Measurements from ENCODE around the gene ILRUN. TPM values are rescaled to one million over a fixed set of nuclear protein-coding genes. Genes with fewer than 3 reads are reported as not detected.

The ILRUN gene
- total and polyA plus RNA-seq, 9 of the 15 experiments (the other 6 are each of a cell fraction or from before 2014, with no cell fraction given) = 24.9 to 78.9 (median 53.4) TPM

DNA sequence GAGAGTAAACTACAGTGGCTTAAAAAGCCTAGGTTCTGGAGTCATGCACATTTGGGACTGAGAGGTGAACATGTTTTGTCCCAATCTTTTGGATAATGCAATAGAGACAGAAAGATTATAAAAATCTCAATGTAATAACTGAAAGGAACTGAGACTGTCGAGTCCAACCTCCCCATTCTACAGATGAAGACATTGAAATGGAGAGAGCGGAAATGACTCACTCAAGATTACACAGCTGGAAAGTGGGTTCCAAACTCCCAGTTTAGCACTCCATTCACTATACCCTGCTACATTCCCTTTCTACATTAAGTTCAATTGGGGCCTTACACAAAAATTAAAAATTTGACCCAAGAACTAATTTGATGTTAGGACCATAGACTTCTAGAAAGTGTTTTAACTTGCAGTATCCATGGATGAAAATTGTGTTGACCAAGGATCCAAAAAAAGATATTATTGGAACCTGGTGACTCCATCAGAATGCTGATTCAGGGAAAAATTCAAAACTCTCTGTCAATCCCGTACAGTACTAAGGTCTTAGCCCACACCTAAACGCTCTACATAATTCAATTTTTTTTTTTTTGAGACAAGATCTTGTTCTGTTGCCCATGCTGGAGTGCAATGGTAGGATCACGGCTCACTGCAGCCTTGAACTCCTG, 1.5 kb upstream of the ILRUN start (continued):
- TF ChIP-seq POLR3G (IDR thresholded peaks at IDR 0.05; ENCODE audit: extremely low read depth, insufficient read length, insufficient replicate concordance) (no peak), HDAC2 (IDR thresholded peaks at IDR 0.05) (peak; percentile 37; the same call in 1 of the 2 replicates), ZBTB17 (CRISPR knock-in tag; IDR thresholded peaks at IDR 0.05) (no peak), GTF2A2 (tag; IDR thresholded peaks at IDR 0.05) (no peak), MTA3 (IDR thresholded peaks at IDR 0.05; ENCODE audit: borderline replicate concordance) (no peak), CSDE1 (IDR thresholded peaks at IDR 0.05) (no peak), ADNP (tag; IDR thresholded peaks at IDR 0.05) (peak; percentile 78), MEF2A (IDR thresholded peaks at IDR 0.05; ENCODE audit: control insufficient read depth, low read depth, low read length) (0 out of 2 replicates have a peak, but pooled peaks have one; percentile 5)
- TF ChIP-seq, protein P1, sequence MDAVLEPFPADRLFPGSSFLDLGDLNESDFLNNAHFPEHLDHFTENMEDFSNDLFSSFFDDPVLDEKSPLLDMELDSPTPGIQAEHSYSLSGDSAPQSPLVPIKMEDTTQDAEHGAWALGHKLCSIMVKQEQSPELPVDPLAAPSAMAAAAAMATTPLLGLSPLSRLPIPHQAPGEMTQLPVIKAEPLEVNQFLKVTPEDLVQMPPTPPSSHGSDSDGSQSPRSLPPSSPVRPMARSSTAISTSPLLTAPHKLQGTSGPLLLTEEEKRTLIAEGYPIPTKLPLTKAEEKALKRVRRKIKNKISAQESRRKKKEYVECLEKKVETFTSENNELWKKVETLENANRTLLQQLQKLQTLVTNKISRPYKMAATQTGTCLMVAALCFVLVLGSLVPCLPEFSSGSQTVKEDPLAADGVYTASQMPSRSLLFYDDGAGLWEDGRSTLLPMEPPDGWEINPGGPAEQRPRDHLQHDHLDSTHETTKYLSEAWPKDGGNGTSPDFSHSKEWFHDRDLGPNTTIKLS (IDR thresholded peaks at IDR 0.05; ENCODE audit: borderline replicate concordance, low read depth) = no peak
- TF ChIP-seq, protein P2, sequence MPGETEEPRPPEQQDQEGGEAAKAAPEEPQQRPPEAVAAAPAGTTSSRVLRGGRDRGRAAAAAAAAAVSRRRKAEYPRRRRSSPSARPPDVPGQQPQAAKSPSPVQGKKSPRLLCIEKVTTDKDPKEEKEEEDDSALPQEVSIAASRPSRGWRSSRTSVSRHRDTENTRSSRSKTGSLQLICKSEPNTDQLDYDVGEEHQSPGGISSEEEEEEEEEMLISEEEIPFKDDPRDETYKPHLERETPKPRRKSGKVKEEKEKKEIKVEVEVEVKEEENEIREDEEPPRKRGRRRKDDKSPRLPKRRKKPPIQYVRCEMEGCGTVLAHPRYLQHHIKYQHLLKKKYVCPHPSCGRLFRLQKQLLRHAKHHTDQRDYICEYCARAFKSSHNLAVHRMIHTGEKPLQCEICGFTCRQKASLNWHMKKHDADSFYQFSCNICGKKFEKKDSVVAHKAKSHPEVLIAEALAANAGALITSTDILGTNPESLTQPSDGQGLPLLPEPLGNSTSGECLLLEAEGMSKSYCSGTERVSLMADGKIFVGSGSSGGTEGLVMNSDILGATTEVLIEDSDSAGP (CRISPR knock-in tag; IDR thresholded peaks at IDR 0.05) = no peak
- TF ChIP-seq, protein P3, sequence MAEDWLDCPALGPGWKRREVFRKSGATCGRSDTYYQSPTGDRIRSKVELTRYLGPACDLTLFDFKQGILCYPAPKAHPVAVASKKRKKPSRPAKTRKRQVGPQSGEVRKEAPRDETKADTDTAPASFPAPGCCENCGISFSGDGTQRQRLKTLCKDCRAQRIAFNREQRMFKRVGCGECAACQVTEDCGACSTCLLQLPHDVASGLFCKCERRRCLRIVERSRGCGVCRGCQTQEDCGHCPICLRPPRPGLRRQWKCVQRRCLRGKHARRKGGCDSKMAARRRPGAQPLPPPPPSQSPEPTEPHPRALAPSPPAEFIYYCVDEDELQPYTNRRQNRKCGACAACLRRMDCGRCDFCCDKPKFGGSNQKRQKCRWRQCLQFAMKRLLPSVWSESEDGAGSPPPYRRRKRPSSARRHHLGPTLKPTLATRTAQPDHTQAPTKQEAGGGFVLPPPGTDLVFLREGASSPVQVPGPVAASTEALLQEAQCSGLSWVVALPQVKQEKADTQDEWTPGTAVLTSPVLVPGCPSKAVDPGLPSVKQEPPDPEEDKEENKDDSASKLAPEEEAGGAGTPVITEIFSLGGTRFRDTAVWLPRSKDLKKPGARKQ (CRISPR knock-in tag; IDR thresholded peaks at IDR 0.05) = no peak
- TF ChIP-seq, protein P4, sequence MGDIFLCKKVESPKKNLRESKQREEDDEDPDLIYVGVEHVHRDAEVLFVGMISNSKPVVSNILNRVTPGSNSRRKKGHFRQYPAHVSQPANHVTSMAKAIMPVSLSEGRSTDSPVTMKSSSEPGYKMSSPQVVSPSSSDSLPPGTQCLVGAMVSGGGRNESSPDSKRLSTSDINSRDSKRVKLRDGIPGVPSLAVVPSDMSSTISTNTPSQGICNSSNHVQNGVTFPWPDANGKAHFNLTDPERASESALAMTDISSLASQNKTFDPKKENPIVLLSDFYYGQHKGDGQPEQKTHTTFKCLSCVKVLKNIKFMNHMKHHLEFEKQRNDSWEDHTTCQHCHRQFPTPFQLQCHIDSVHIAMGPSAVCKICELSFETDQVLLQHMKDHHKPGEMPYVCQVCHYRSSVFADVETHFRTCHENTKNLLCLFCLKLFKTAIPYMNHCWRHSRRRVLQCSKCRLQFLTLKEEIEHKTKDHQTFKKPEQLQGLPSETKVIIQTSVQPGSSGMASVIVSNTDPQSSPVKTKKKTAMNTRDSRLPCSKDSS (IDR thresholded peaks at IDR 0.05; ENCODE audit: low read depth, partially characterized antibody) = no peak
- TF ChIP-seq, protein P5, sequence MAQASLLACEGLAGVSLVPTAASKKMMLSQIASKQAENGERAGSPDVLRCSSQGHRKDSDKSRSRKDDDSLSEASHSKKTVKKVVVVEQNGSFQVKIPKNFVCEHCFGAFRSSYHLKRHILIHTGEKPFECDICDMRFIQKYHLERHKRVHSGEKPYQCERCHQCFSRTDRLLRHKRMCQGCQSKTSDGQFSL (CRISPR knock-in tag; IDR thresholded peaks at IDR 0.05) = no peak
- TF ChIP-seq, protein P5 (tag; IDR thresholded peaks at IDR 0.05) = no peak
- TF ChIP-seq, protein P6, sequence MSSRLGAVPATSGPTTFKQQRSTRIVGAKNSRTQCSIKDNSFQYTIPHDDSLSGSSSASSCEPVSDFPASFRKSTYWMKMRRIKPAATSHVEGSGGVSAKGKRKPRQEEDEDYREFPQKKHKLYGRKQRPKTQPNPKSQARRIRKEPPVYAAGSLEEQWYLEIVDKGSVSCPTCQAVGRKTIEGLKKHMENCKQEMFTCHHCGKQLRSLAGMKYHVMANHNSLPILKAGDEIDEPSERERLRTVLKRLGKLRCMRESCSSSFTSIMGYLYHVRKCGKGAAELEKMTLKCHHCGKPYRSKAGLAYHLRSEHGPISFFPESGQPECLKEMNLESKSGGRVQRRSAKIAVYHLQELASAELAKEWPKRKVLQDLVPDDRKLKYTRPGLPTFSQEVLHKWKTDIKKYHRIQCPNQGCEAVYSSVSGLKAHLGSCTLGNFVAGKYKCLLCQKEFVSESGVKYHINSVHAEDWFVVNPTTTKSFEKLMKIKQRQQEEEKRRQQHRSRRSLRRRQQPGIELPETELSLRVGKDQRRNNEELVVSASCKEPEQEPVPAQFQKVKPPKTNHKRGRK (tag; IDR thresholded peaks at IDR 0.05) = no peak
- TF ChIP-seq, protein P7, sequence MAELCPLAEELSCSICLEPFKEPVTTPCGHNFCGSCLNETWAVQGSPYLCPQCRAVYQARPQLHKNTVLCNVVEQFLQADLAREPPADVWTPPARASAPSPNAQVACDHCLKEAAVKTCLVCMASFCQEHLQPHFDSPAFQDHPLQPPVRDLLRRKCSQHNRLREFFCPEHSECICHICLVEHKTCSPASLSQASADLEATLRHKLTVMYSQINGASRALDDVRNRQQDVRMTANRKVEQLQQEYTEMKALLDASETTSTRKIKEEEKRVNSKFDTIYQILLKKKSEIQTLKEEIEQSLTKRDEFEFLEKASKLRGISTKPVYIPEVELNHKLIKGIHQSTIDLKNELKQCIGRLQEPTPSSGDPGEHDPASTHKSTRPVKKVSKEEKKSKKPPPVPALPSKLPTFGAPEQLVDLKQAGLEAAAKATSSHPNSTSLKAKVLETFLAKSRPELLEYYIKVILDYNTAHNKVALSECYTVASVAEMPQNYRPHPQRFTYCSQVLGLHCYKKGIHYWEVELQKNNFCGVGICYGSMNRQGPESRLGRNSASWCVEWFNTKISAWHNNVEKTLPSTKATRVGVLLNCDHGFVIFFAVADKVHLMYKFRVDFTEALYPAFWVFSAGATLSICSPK (IDR thresholded peaks at IDR 0.05; ENCODE audit: borderline replicate concordance) = no peak

Data from K562 (cell line).